H1 (cell line): ENCODE results near the gene STAP2. TPM values are rescaled to one million over a fixed set of nuclear protein-coding genes. Genes with fewer than 3 reads are reported as not detected.
A peak's percentile ranks its signal among the peaks of the same experiment; 100 is the strongest.

ENCODE experiments used
- BRCA1 ChIP-seq: IDR thresholded peaks from 2 replicates; pipeline ENCODE4 v1.6.1; 2012; ENCODE audit warnings: low read depth, low read length, improper control_type of control experiment
- CHD7 ChIP-seq: fragments of 300-600 bp; sonication (generic); IDR thresholded peaks from 2 replicates; pipeline ENCODE4 v1.7.1; 2012; ENCODE audit warnings: low read length, moderate library complexity, mild to moderate bottlenecking, inconsistent platforms; ENCODE audit not compliant: insufficient replicate concordance
- FOSL1 ChIP-seq: IDR thresholded peaks from 2 replicates; pipeline ENCODE4 v1.6.1; 2011; ENCODE audit warnings: mild to moderate bottlenecking, low read depth, low read length, moderate library complexity; ENCODE audit not compliant: insufficient read depth
- KDM4A ChIP-seq: IDR thresholded peaks from one replicate; pipeline ENCODE4 v1.7.1; 2012; ENCODE audit warnings: low read depth, mild to moderate bottlenecking, moderate library complexity, low read length, inconsistent platforms; ENCODE audit not compliant: severe bottlenecking
- KDM5A ChIP-seq: fragments of 200-600 bp; IDR thresholded peaks from 2 replicates; pipeline ENCODE4 v1.7.1; 2012; ENCODE audit warnings: mild to moderate bottlenecking, low read length, inconsistent platforms, mixed read lengths
- PHF8 ChIP-seq: fragments of 200-600 bp; sonication (generic); conservative IDR thresholded peaks from 2 replicates; pipeline ENCODE4 v1.7.1; 2012; ENCODE audit warnings: low read depth, mild to moderate bottlenecking, inconsistent platforms, low read length, moderate library complexity
- POU5F1 ChIP-seq: IDR thresholded peaks from 2 replicates; pipeline ENCODE4 v1.6.1; 2011; ENCODE audit warnings: low read depth, mild to moderate bottlenecking, low read length, moderate library complexity
- SIX5 ChIP-seq: IDR thresholded peaks from 2 replicates; pipeline ENCODE4 v1.6.1; 2011; ENCODE audit warnings: mild to moderate bottlenecking, low read depth, low read length
- SP4 ChIP-seq: IDR thresholded peaks from 2 replicates; pipeline ENCODE4 v1.6.1; 2012; ENCODE audit warnings: low read length, inconsistent platforms
- TAF7 ChIP-seq: optimal IDR thresholded peaks from 2 replicates; pipeline ENCODE3; 2011; ENCODE audit warnings: low read depth, mild to moderate bottlenecking, inconsistent platforms, low read length, moderate library complexity, borderline replicate concordance
- polyA plus RNA-seq, 7 experiments: library from polyadenylated mRNA; depleted of rRNA in 3 of 7; stranded (reverse) in 5 of 7; unstranded in 2 of 7; fragments of >200 nt in 5 of 7; fragments of 200-250 nt in 2 of 7; gene quantifications; 1 replicate in 5 of 7; 2 replicates in 1 of 7; 4 replicates in 1 of 7; pipeline versions ENCODE4 v1.2.1 to v1.2.3, GENCODE V29; 2011 to 2013; ENCODE audit warnings: missing spikeins in 2 of 7, mixed read lengths in 2 of 7
- total RNA-seq: library from RNA; stranded (reverse); fragmentation: NEBNext Ultra II Directional; extraction: Animal tissue kit (Norgen Biotek cat#: 25700); gene quantifications from 2 replicates; pipeline ENCODE4 v1.2.1, GENCODE V29; 2021

STAP2 gene
- total and polyA plus RNA-seq, 2 of the 8 experiments (the other 6 are each of a cell fraction or from before 2014, with no cell fraction given): 15.3 to 37.3 TPM

DNA sequence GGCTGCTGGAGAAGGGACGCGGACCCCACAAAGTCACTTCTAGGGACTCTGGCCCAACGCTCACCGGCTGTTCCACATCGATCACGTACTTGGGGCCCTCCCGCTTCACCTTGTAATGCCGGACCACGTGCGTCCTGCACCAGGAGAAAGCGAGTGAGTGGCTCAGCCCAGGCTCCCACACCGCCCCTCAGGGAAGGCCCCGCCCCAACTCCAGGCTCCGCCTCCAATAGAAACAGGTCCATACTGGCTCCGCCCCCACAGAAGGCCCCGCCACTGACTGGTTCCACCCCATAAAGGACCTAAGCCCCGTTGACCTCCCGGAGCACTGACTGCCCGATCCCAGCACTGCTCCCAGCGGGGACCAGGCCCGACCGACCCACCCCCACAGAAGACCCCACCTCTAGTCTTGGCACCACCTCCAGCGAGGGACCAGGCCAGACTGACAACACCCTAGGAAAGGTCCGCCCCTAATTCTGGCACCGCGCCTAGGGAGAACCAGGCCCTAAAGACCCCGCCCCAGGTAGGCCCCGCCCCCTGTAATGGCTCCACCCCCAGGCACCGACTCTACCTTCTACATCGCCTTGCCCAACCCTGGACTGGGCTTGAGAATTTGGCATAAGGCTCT is 11.3 kb downstream of the STAP2 start (continued):
- TF ChIP-seq TAF7 (peak; percentile 12), SP4 (peak; percentile 78; the same call in 1 of the 2 replicates), BRCA1 (no peak), POU5F1 (no peak), CHD7 (no peak), KDM5A (no peak), KDM4A (peak; percentile 58), SIX5 (no peak), PHF8 (0 out of 2 replicates have a peak, but pooled peaks have one; percentile 33), FOSL1 (no peak)
